GM21423 (cell line): ENCODE results near the gene SEC24D.
"Not testable (repeated sequence)": the region's sequence is repeated elsewhere in the genome, so short reads cannot be mapped to it uniquely, and the experiment has no call there.

Source experiments
- ATAC-seq: cut with Tn5 transposase; IDR thresholded peaks from one replicate; pipeline ENCODE4 v1.9.1; 2021; ENCODE audit warnings: mild to moderate bottlenecking, moderate library complexity; ENCODE audit not compliant: unreplicated experiment

SEC24D gene

GRCh38 chr4:118811832-118812231, 24.1 kb downstream of the SEC24D start:
- no peak for ATAC-seq

GRCh38 chr4:118810991-118811764, 24.7 kb downstream of the SEC24D start:
- no peak for ATAC-seq

GRCh38 chr4:118807659-118808058, 28.3 kb downstream of the SEC24D start:
- ATAC-seq: no peak

GRCh38 chr4:118803253-118803652, 32.7 kb downstream of the SEC24D start:
- no peak for ATAC-seq

- no peak for ATAC-seq
These were observed 33.9 kb downstream of the SEC24D start for GRCh38 chr4:118801895-118802575.

- no peak for ATAC-seq
These were observed 36.5 kb downstream of the SEC24D start for GRCh38 chr4:118799231-118799942.

GRCh38 chr4:118798658-118799057, 37.3 kb downstream of the SEC24D start:
- ATAC-seq: no peak

GRCh38 chr4:118797558-118798142, 38.3 kb downstream of the SEC24D start:
- no peak for ATAC-seq

GRCh38 chr4:118791690-118792446, 44.1 kb downstream of the SEC24D start:
- not testable (repeated sequence) for ATAC-seq

GRCh38 chr4:118790544-118790943, 45.4 kb downstream of the SEC24D start:
- ATAC-seq: no peak

- no peak for ATAC-seq
These were observed 47.0 kb downstream of the SEC24D start for GRCh38 chr4:118788911-118789310.

GRCh38 chr4:118787844-118788380, 48.0 kb downstream of the SEC24D start:
- ATAC-seq: no peak

GRCh38 chr4:118784776-118785175, 51.1 kb downstream of the SEC24D start:
- ATAC-seq: no peak

GRCh38 chr4:118783887-118784286, 52.0 kb downstream of the SEC24D start:
- no peak for ATAC-seq

GRCh38 chr4:118782886-118783285, 53.0 kb downstream of the SEC24D start:
- ATAC-seq: not testable (repeated sequence)

- ATAC-seq: not testable (repeated sequence)
These were observed 58.3 kb downstream of the SEC24D start for GRCh38 chr4:118777649-118778048.

GRCh38 chr4:118776955-118777640, 58.8 kb downstream of the SEC24D start:
- not testable (repeated sequence) for ATAC-seq

GRCh38 chr4:118776157-118776954, 59.6 kb downstream of the SEC24D start:
- no peak for ATAC-seq

- no peak for ATAC-seq
These were observed 60.5 kb downstream of the SEC24D start for GRCh38 chr4:118775405-118775804.
